GM18907 (cell line): Measurements from ENCODE around the gene C12orf42.

Source experiments
- ATAC-seq: cut with Tn5 transposase; IDR thresholded peaks from one replicate; pipeline ENCODE4 v1.9.1; 2021; ENCODE audit warnings: mild to moderate bottlenecking, moderate library complexity; ENCODE audit not compliant: unreplicated experiment

C12orf42 gene

GRCh38 chr12:103495469-103496456 is at the start of gene C12orf42:
TSS of gene C12orf42 (minus strand) at chr12:103495968. CDS start at chr12:103478426, 17,542 bp downstream.
- ATAC-seq, result peak; percentile 77

- no peak for ATAC-seq
These were observed 46.3 kb upstream of the C12orf42 start for GRCh38 chr12:103542078-103542477.

GRCh38 chr12:103540319-103540718 is 44.6 kb upstream of the C12orf42 start:
- no peak for ATAC-seq

GRCh38 chr12:103538397-103538796 is 42.6 kb upstream of the C12orf42 start:
- ATAC-seq, result no peak

GRCh38 chr12:103530307-103531066 is 34.7 kb upstream of the C12orf42 start:
- ATAC-seq, result no peak

- no peak for ATAC-seq
These were observed 33.5 kb upstream of the C12orf42 start for GRCh38 chr12:103529306-103529705.

GRCh38 chr12:103524238-103524875 is 28.6 kb upstream of the C12orf42 start:
- ATAC-seq, result no peak

GRCh38 chr12:103523771-103524170 is 28.0 kb upstream of the C12orf42 start:
- no peak for ATAC-seq

- ATAC-seq, result no peak
These were observed 25.0 kb upstream of the C12orf42 start for GRCh38 chr12:103520686-103521215.

GRCh38 chr12:103519632-103520031 is 23.9 kb upstream of the C12orf42 start:
- no peak for ATAC-seq

GRCh38 chr12:103518899-103519298 is 23.1 kb upstream of the C12orf42 start:
- ATAC-seq, result no peak

GRCh38 chr12:103517161-103517560 is 21.4 kb upstream of the C12orf42 start:
- ATAC-seq, result no peak

- ATAC-seq, result no peak
These were observed 19.6 kb upstream of the C12orf42 start for GRCh38 chr12:103515341-103515740.

- ATAC-seq, result no peak
These were observed 18.1 kb upstream of the C12orf42 start for GRCh38 chr12:103513875-103514274.

GRCh38 chr12:103505371-103506236 is 9.8 kb upstream of the C12orf42 start:
- peak; percentile 95 for ATAC-seq

GRCh38 chr12:103504606-103505005 is 8.8 kb upstream of the C12orf42 start:
- ATAC-seq, result no peak

GRCh38 chr12:103503546-103504480 is 8.0 kb upstream of the C12orf42 start:
- no peak for ATAC-seq

GRCh38 chr12:103501447-103501846 is 5.7 kb upstream of the C12orf42 start:
- ATAC-seq, result no peak

GRCh38 chr12:103499571-103499970 is 3.8 kb upstream of the C12orf42 start:
- no peak for ATAC-seq
